ENCODE data around the gene HLA-DPA1. TPM values are rescaled to one million over a fixed set of nuclear protein-coding genes. Genes with fewer than 3 reads are reported as not detected.

Gene HLA-DPA1
- total RNA-seq, 1 experiment from 2014 or later, result 0.69 TPM

DNA sequence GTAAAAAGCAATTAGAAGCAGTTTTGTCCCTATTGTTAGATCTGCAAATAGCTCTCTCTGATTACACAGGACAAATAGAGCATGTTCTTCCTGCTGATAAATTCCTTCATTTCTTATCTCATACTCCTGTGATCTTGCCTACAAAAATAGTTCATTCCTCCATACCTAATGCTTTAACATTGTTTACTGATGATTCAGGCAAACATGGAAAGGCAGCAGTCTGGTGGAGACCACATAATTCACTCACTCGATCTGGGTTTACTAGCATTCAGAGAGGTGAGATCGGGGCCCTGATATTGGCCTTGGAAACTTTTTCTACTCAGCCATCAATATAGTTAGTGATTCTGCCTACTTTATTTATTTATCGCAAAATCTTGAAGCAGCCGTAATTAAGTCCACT lies 20.2 kb downstream of the HLA-DPA1 start:
- no TSS peak for BruUV-seq (replicated peaks)
- TF ChIP-seq TCF7L2 (IDR thresholded peaks at IDR 0.05; ENCODE audit: low read depth, low read length) (no peak), SIN3A (IDR thresholded peaks at IDR 0.05; ENCODE audit: borderline replicate concordance, insufficient read depth, low read depth, low read length) (no peak), POLR2AphosphoS5 (IDR thresholded peaks at IDR 0.05; ENCODE audit: low read depth, low read length) (no peak)
- TF ChIP-seq, protein P1, sequence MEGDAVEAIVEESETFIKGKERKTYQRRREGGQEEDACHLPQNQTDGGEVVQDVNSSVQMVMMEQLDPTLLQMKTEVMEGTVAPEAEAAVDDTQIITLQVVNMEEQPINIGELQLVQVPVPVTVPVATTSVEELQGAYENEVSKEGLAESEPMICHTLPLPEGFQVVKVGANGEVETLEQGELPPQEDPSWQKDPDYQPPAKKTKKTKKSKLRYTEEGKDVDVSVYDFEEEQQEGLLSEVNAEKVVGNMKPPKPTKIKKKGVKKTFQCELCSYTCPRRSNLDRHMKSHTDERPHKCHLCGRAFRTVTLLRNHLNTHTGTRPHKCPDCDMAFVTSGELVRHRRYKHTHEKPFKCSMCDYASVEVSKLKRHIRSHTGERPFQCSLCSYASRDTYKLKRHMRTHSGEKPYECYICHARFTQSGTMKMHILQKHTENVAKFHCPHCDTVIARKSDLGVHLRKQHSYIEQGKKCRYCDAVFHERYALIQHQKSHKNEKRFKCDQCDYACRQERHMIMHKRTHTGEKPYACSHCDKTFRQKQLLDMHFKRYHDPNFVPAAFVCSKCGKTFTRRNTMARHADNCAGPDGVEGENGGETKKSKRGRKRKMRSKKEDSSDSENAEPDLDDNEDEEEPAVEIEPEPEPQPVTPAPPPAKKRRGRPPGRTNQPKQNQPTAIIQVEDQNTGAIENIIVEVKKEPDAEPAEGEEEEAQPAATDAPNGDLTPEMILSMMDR (IDR thresholded peaks at IDR 0.05), result no peak
- TF ChIP-seq, protein P2, sequence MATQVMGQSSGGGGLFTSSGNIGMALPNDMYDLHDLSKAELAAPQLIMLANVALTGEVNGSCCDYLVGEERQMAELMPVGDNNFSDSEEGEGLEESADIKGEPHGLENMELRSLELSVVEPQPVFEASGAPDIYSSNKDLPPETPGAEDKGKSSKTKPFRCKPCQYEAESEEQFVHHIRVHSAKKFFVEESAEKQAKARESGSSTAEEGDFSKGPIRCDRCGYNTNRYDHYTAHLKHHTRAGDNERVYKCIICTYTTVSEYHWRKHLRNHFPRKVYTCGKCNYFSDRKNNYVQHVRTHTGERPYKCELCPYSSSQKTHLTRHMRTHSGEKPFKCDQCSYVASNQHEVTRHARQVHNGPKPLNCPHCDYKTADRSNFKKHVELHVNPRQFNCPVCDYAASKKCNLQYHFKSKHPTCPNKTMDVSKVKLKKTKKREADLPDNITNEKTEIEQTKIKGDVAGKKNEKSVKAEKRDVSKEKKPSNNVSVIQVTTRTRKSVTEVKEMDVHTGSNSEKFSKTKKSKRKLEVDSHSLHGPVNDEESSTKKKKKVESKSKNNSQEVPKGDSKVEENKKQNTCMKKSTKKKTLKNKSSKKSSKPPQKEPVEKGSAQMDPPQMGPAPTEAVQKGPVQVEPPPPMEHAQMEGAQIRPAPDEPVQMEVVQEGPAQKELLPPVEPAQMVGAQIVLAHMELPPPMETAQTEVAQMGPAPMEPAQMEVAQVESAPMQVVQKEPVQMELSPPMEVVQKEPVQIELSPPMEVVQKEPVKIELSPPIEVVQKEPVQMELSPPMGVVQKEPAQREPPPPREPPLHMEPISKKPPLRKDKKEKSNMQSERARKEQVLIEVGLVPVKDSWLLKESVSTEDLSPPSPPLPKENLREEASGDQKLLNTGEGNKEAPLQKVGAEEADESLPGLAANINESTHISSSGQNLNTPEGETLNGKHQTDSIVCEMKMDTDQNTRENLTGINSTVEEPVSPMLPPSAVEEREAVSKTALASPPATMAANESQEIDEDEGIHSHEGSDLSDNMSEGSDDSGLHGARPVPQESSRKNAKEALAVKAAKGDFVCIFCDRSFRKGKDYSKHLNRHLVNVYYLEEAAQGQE (IDR thresholded peaks at IDR 0.05; ENCODE audit: insufficient read depth in 1 of 2, low read depth in 2 of 2, low read length in 1 of 2), result no peak
- intact Hi-C loops (cut with micrococcal nuclease; ENCODE audit: unreplicated experiment), result no loop called here
- in situ Hi-C loops (cut with HindIII; ENCODE audit: low pct_unique_long_range_greater_than_20kb, low sequenced_read_pairs), result no loop called here
- peaks cover 6% of the 10 kb centered on the region for H3K27me3 ChIP-seq (ENCODE audit: control insufficient read depth, insufficient read depth, low read length)
- ChIA-PET CTCF (no interaction called here), POLR2A (no interaction called here)
- H3K4me3 ChIP-seq (ENCODE audit: low read depth in 2 of 2, low read length in 2 of 2), result no peak overlapping the region
- ATAC-seq (no peak), DNase-seq (ENCODE audit: low read depth, low spot score) (no peak)
- H3K36me3 ChIP-seq (ENCODE audit: control insufficient read depth, insufficient read depth, low read length), result no peaks in the 10 kb centered on the region
- no peak overlapping the region for H3K27ac ChIP-seq (ENCODE audit: low read length)
- no peaks in the 10 kb centered on the region for H3K9me3 ChIP-seq (ENCODE audit: control insufficient read depth, insufficient read depth, low read depth, low read length)
- H3K4me1 ChIP-seq (ENCODE audit: control insufficient read depth, insufficient read depth, low read length), result no peaks in the 10 kb centered on the region

DNA sequence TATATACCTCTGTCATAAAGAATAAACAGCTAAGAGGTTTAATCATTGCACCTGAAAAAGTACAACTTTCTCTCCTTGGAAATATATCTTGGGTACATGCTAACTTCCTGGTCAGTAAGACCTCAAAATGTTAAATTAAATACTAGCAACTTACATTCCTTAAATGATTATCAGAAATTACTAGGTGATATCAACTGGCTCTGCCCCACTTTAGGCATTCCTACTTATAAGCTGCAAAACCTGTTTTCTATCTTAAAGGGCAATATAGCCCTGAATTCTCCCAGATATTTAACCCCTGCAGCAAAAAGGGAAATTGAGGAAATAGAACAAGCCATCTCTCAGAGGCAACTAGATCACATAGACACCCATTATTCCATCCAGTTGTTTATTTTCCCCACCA lies 20.8 kb downstream of the HLA-DPA1 start:
- H3K4me3 ChIP-seq (ENCODE audit: low read depth in 2 of 2, low read length in 2 of 2), result no peak overlapping the region
- H3K27ac ChIP-seq (ENCODE audit: low read length), result no peak overlapping the region
- no peaks in the 10 kb centered on the region for H3K36me3 ChIP-seq (ENCODE audit: control insufficient read depth, insufficient read depth, low read length)
- intact Hi-C loops (cut with micrococcal nuclease; ENCODE audit: unreplicated experiment) (no loop called here), in situ Hi-C loops (cut with HindIII; ENCODE audit: low pct_unique_long_range_greater_than_20kb, low sequenced_read_pairs) (no loop called here)
- no peaks in the 10 kb centered on the region for H3K4me1 ChIP-seq (ENCODE audit: control insufficient read depth, insufficient read depth, low read length)
- ATAC-seq (no peak), DNase-seq (ENCODE audit: low read depth, low spot score) (no peak)
- no peaks in the 10 kb centered on the region for H3K9me3 ChIP-seq (ENCODE audit: control insufficient read depth, insufficient read depth, low read depth, low read length)
- POLR2A ChIA-PET, result no interaction called here
- no TSS peak for BruUV-seq (replicated peaks)
- CTCF ChIA-PET, result interaction anchor here (0.6 kb wide), 1 partner anchor 195 kb away, joined by 5 read pairs; no protein-coding TSS in a partner anchor
- H3K27me3 ChIP-seq (ENCODE audit: control insufficient read depth, insufficient read depth, low read length), result peaks cover 4% of the 10 kb centered on the region
- TF ChIP-seq, protein P2 (IDR thresholded peaks at IDR 0.05; ENCODE audit: insufficient read depth in 1 of 2, low read depth in 2 of 2, low read length in 1 of 2), result no peak
- no peak for TF ChIP-seq SIN3A (IDR thresholded peaks at IDR 0.05; ENCODE audit: borderline replicate concordance, insufficient read depth, low read depth, low read length)
- TF ChIP-seq, protein P1 (IDR thresholded peaks at IDR 0.05), result no peak
- TF ChIP-seq TCF7L2 (IDR thresholded peaks at IDR 0.05; ENCODE audit: low read depth, low read length), result no peak
- no peak for TF ChIP-seq POLR2AphosphoS5 (IDR thresholded peaks at IDR 0.05; ENCODE audit: low read depth, low read length)
